ENCODE results near the gene DUS2. TPM values are rescaled to one million over a fixed set of nuclear protein-coding genes. Genes with fewer than 3 reads are reported as not detected.

The DUS2 gene
- total and polyA plus RNA-seq, 2 donors, result 11.1 to 12.2 TPM

GRCh38 chr16:68031951-68032350 lies 8.9 kb downstream of the DUS2 start:
- H3K36me3 ChIP-seq (ENCODE audit: control insufficient read depth in 2 of 2, insufficient read depth in 2 of 2, low read length in 1 of 2), result peaks cover 19 to 24% of the 10 kb centered on the region in 2 donors
- H3K27ac ChIP-seq (ENCODE audit: low read depth in 1 of 2, low read length in 1 of 2), result no peak overlapping the region
- no peak for DNase-seq (ENCODE audit: low read depth in 6 of 9, low spot score in 9 of 9)
- H3K4me1 ChIP-seq (ENCODE audit: control insufficient read depth in 2 of 2, insufficient read depth in 2 of 2, low read length in 2 of 2), result peaks cover 0 to 4% of the 10 kb centered on the region in 2 donors
- H3K27me3 ChIP-seq (ENCODE audit: control insufficient read depth in 2 of 2, insufficient read depth in 1 of 2, low read length in 1 of 2), result no peaks in the 10 kb centered on the region
- no peaks in the 10 kb centered on the region for H3K9me3 ChIP-seq (ENCODE audit: control insufficient read depth in 2 of 2, insufficient read depth in 1 of 2, low read length in 1 of 2)
- WGBS, result 96% methylated on average over 2 of the region's 2 CpGs
- no peak overlapping the region for H3K4me3 ChIP-seq (ENCODE audit: low read length in 2 of 2)

GRCh38 chr16:68033101-68033500 lies 10.0 kb downstream of the DUS2 start:
- DNase-seq (ENCODE audit: low read depth in 6 of 9, low spot score in 9 of 9), result no peak
- H3K27ac ChIP-seq (ENCODE audit: low read depth in 1 of 2, low read length in 1 of 2), result no peak overlapping the region
- H3K27me3 ChIP-seq (ENCODE audit: control insufficient read depth in 2 of 2, insufficient read depth in 1 of 2, low read length in 1 of 2), result no peaks in the 10 kb centered on the region

GRCh38 chr16:68035227-68035626 lies 12.1 kb downstream of the DUS2 start:
- Histone ChIP-seq H3K27ac (ENCODE audit: low read depth in 1 of 2, low read length in 1 of 2) (no peak overlapping the region), H3K36me3 (ENCODE audit: control insufficient read depth in 2 of 2, insufficient read depth in 2 of 2, low read length in 1 of 2) (peaks cover 8 to 22% of the 10 kb centered on the region in 2 donors), H3K4me1 (ENCODE audit: control insufficient read depth in 2 of 2, insufficient read depth in 2 of 2, low read length in 2 of 2) (no peaks in the 10 kb centered on the region), H3K27me3 (ENCODE audit: control insufficient read depth in 2 of 2, insufficient read depth in 1 of 2, low read length in 1 of 2) (no peaks in the 10 kb centered on the region), H3K9me3 (ENCODE audit: control insufficient read depth in 2 of 2, insufficient read depth in 1 of 2, low read length in 1 of 2) (no peaks in the 10 kb centered on the region), H3K4me3 (ENCODE audit: low read length in 2 of 2) (no peak overlapping the region)
- DNase-seq (ENCODE audit: low read depth in 6 of 9, low spot score in 9 of 9), result no peak
- 97% methylated on average over 2 of the region's 2 CpGs for WGBS

More at GRCh38 chr16:68033101-68033500, 10.0 kb downstream of the DUS2 start:
- H3K4me3 ChIP-seq (ENCODE audit: low read length in 2 of 2), result no peak overlapping the region
- no peaks in the 10 kb centered on the region for H3K4me1 ChIP-seq (ENCODE audit: control insufficient read depth in 2 of 2, insufficient read depth in 2 of 2, low read length in 2 of 2)
- H3K36me3 ChIP-seq (ENCODE audit: control insufficient read depth in 2 of 2, insufficient read depth in 2 of 2, low read length in 1 of 2), result peaks cover 14 to 23% of the 10 kb centered on the region in 2 donors
- 97% methylated on average over 2 of the region's 2 CpGs for WGBS
- H3K9me3 ChIP-seq (ENCODE audit: control insufficient read depth in 2 of 2, insufficient read depth in 1 of 2, low read length in 1 of 2), result no peaks in the 10 kb centered on the region

GRCh38 chr16:68037841-68038597 lies 14.9 kb downstream of the DUS2 start:
- no peak for DNase-seq (ENCODE audit: low read depth in 6 of 9, low spot score in 9 of 9)
- no peaks in the 10 kb centered on the region for H3K27me3 ChIP-seq (ENCODE audit: control insufficient read depth in 2 of 2, insufficient read depth in 1 of 2, low read length in 1 of 2)
- 93% methylated on average over 9 of the region's 9 CpGs for WGBS
- H3K4me3 ChIP-seq (ENCODE audit: low read length in 2 of 2), result no peak overlapping the region
- no peak overlapping the region for H3K27ac ChIP-seq (ENCODE audit: low read depth in 1 of 2, low read length in 1 of 2)
- peaks cover 0 to 3% of the 10 kb centered on the region in 2 donors for H3K4me1 ChIP-seq (ENCODE audit: control insufficient read depth in 2 of 2, insufficient read depth in 2 of 2, low read length in 2 of 2)
- no peaks in the 10 kb centered on the region for H3K9me3 ChIP-seq (ENCODE audit: control insufficient read depth in 2 of 2, insufficient read depth in 1 of 2, low read length in 1 of 2)
- H3K36me3 ChIP-seq (ENCODE audit: control insufficient read depth in 2 of 2, insufficient read depth in 2 of 2, low read length in 1 of 2), result peaks cover 8 to 24% of the 10 kb centered on the region in 2 donors

GRCh38 chr16:68040506-68041288 lies 17.6 kb downstream of the DUS2 start:
- H3K27me3 ChIP-seq (ENCODE audit: control insufficient read depth in 2 of 2, insufficient read depth in 1 of 2, low read length in 1 of 2), result no peaks in the 10 kb centered on the region
- peak in 8 of 9 donors; percentile 70 to 90 (median 80) for DNase-seq (ENCODE audit: low read depth in 6 of 9, low spot score in 9 of 9)
- peaks cover 0 to 3% of the 10 kb centered on the region in 2 donors for H3K4me1 ChIP-seq (ENCODE audit: control insufficient read depth in 2 of 2, insufficient read depth in 2 of 2, low read length in 2 of 2)
- no peak overlapping the region for H3K27ac ChIP-seq (ENCODE audit: low read depth in 1 of 2, low read length in 1 of 2)
- no peak overlapping the region for H3K4me3 ChIP-seq (ENCODE audit: low read length in 2 of 2)
- H3K36me3 ChIP-seq (ENCODE audit: control insufficient read depth in 2 of 2, insufficient read depth in 2 of 2, low read length in 1 of 2), result peaks cover 8 to 24% of the 10 kb centered on the region in 2 donors
- 74% methylated on average over 14 of the region's 14 CpGs for WGBS
- no peaks in the 10 kb centered on the region for H3K9me3 ChIP-seq (ENCODE audit: control insufficient read depth in 2 of 2, insufficient read depth in 1 of 2, low read length in 1 of 2)

- H3K27ac ChIP-seq (ENCODE audit: low read depth in 1 of 2, low read length in 1 of 2), result no peak overlapping the region
- peaks cover 8 to 24% of the 10 kb centered on the region in 2 donors for H3K36me3 ChIP-seq (ENCODE audit: control insufficient read depth in 2 of 2, insufficient read depth in 2 of 2, low read length in 1 of 2)
- H3K9me3 ChIP-seq (ENCODE audit: control insufficient read depth in 2 of 2, insufficient read depth in 1 of 2, low read length in 1 of 2), result no peaks in the 10 kb centered on the region
- WGBS, result 96% methylated on average over 2 of the region's 2 CpGs
- no peaks in the 10 kb centered on the region for H3K27me3 ChIP-seq (ENCODE audit: control insufficient read depth in 2 of 2, insufficient read depth in 1 of 2, low read length in 1 of 2)
- H3K4me3 ChIP-seq (ENCODE audit: low read length in 2 of 2), result no peak overlapping the region
- DNase-seq (ENCODE audit: low read depth in 6 of 9, low spot score in 9 of 9), result no peak
- peaks cover 0 to 7% of the 10 kb centered on the region in 2 donors for H3K4me1 ChIP-seq (ENCODE audit: control insufficient read depth in 2 of 2, insufficient read depth in 2 of 2, low read length in 2 of 2)
Observed at GRCh38 chr16:68041783-68042182, 18.7 kb downstream of the DUS2 start.

GRCh38 chr16:68046106-68046505 lies 23.0 kb downstream of the DUS2 start:
- H3K9me3 ChIP-seq (ENCODE audit: control insufficient read depth in 2 of 2, insufficient read depth in 1 of 2, low read length in 1 of 2), result no peaks in the 10 kb centered on the region

GRCh38 chr16:68047987-68048386 lies 24.9 kb downstream of the DUS2 start:
- H3K4me1 ChIP-seq (ENCODE audit: control insufficient read depth in 2 of 2, insufficient read depth in 2 of 2, low read length in 2 of 2), result peaks cover 0 to 3% of the 10 kb centered on the region in 2 donors
- DNase-seq (ENCODE audit: low read depth in 6 of 9, low spot score in 9 of 9), result no peak
- no peaks in the 10 kb centered on the region for H3K27me3 ChIP-seq (ENCODE audit: control insufficient read depth in 2 of 2, insufficient read depth in 1 of 2, low read length in 1 of 2)
- no peaks in the 10 kb centered on the region for H3K9me3 ChIP-seq (ENCODE audit: control insufficient read depth in 2 of 2, insufficient read depth in 1 of 2, low read length in 1 of 2)
- H3K27ac ChIP-seq (ENCODE audit: low read depth in 1 of 2, low read length in 1 of 2), result no peak overlapping the region
- H3K36me3 ChIP-seq (ENCODE audit: control insufficient read depth in 2 of 2, insufficient read depth in 2 of 2, low read length in 1 of 2), result peaks cover 12 to 16% of the 10 kb centered on the region in 2 donors
- 97% methylated on average over 2 of the region's 2 CpGs for WGBS
- no peak overlapping the region for H3K4me3 ChIP-seq (ENCODE audit: low read length in 2 of 2)

More at GRCh38 chr16:68046106-68046505, 23.0 kb downstream of the DUS2 start:
- Histone ChIP-seq H3K27me3 (ENCODE audit: control insufficient read depth in 2 of 2, insufficient read depth in 1 of 2, low read length in 1 of 2) (no peaks in the 10 kb centered on the region), H3K36me3 (ENCODE audit: control insufficient read depth in 2 of 2, insufficient read depth in 2 of 2, low read length in 1 of 2) (peaks cover 6 to 14% of the 10 kb centered on the region in 2 donors), H3K27ac (ENCODE audit: low read depth in 1 of 2, low read length in 1 of 2) (no peak overlapping the region), H3K4me3 (ENCODE audit: low read length in 2 of 2) (no peak overlapping the region), H3K4me1 (ENCODE audit: control insufficient read depth in 2 of 2, insufficient read depth in 2 of 2, low read length in 2 of 2) (peaks cover 0 to 3% of the 10 kb centered on the region in 2 donors)
- no peak for DNase-seq (ENCODE audit: low read depth in 6 of 9, low spot score in 9 of 9)
- 93% methylated on average over 7 of the region's 7 CpGs for WGBS

GRCh38 chr16:68049449-68049848 lies 26.4 kb downstream of the DUS2 start:
- H3K4me1 ChIP-seq (ENCODE audit: control insufficient read depth in 2 of 2, insufficient read depth in 2 of 2, low read length in 2 of 2), result peaks cover 0 to 3% of the 10 kb centered on the region in 2 donors
- H3K9me3 ChIP-seq (ENCODE audit: control insufficient read depth in 2 of 2, insufficient read depth in 1 of 2, low read length in 1 of 2), result no peaks in the 10 kb centered on the region
- H3K27ac ChIP-seq (ENCODE audit: low read depth in 1 of 2, low read length in 1 of 2), result no peak overlapping the region
- no peak overlapping the region for H3K4me3 ChIP-seq (ENCODE audit: low read length in 2 of 2)
- H3K27me3 ChIP-seq (ENCODE audit: control insufficient read depth in 2 of 2, insufficient read depth in 1 of 2, low read length in 1 of 2), result no peaks in the 10 kb centered on the region
- 98% methylated on average over 2 of the region's 2 CpGs for WGBS
- DNase-seq (ENCODE audit: low read depth in 6 of 9, low spot score in 9 of 9), result no peak
- H3K36me3 ChIP-seq (ENCODE audit: control insufficient read depth in 2 of 2, insufficient read depth in 2 of 2, low read length in 1 of 2), result peaks cover 18 to 21% of the 10 kb centered on the region in 2 donors
